ENCODE results near the gene ARMC8. TPM values are rescaled to one million over a fixed set of nuclear protein-coding genes. Genes with fewer than 3 reads are reported as not detected.

ARMC8 gene
- total and polyA plus RNA-seq, 12 donors = 17.3 to 103 (median 42.5) TPM

DNA sequence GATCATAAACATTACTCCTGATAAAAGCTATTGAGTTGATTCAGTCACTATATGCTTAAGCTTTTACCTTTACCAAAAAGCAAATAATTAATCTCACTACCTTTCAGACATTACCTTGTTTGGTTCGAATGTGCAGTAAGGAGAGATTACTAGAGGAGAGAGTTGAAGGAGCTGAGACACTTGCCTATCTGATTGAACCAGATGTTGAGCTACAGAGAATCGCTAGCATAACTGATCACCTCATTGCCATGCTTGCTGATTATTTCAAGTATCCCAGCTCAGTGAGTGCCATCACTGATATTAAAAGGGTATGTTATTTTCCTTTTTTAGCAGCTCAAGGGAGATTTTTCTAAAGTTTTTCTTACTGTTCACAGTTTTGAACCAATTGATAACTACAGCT, 54.6 kb downstream of the ARMC8 start:
- TF ChIP-seq POLR2A (IDR thresholded peaks at IDR 0.05) = no peak
- TF ChIP-seq, protein P1, sequence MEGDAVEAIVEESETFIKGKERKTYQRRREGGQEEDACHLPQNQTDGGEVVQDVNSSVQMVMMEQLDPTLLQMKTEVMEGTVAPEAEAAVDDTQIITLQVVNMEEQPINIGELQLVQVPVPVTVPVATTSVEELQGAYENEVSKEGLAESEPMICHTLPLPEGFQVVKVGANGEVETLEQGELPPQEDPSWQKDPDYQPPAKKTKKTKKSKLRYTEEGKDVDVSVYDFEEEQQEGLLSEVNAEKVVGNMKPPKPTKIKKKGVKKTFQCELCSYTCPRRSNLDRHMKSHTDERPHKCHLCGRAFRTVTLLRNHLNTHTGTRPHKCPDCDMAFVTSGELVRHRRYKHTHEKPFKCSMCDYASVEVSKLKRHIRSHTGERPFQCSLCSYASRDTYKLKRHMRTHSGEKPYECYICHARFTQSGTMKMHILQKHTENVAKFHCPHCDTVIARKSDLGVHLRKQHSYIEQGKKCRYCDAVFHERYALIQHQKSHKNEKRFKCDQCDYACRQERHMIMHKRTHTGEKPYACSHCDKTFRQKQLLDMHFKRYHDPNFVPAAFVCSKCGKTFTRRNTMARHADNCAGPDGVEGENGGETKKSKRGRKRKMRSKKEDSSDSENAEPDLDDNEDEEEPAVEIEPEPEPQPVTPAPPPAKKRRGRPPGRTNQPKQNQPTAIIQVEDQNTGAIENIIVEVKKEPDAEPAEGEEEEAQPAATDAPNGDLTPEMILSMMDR (IDR thresholded peaks at IDR 0.05) = no peak
- H3K9me3 ChIP-seq (replicated peaks in 1 of 3) = no peaks in the 10 kb centered on the region
- DNase-seq = no peak
- no peak overlapping the region for H3K4me3 ChIP-seq
- intact Hi-C loops (cut with DNase I) = no loop called here
- H3K4me1 ChIP-seq (replicated peaks in 1 of 2) = no peaks in the 10 kb centered on the region
- H3K27ac ChIP-seq = no peak overlapping the region
- H3K36me3 ChIP-seq (replicated peaks in 1 of 2) = peaks cover 0 to 37% of the 10 kb centered on the region in 2 donors
- H3K27me3 ChIP-seq = no peaks in the 10 kb centered on the region
- WGBS, 4 donors = 88 to 97% (median 93%) methylated on average over 2 of the region's 2 CpGs

DNA sequence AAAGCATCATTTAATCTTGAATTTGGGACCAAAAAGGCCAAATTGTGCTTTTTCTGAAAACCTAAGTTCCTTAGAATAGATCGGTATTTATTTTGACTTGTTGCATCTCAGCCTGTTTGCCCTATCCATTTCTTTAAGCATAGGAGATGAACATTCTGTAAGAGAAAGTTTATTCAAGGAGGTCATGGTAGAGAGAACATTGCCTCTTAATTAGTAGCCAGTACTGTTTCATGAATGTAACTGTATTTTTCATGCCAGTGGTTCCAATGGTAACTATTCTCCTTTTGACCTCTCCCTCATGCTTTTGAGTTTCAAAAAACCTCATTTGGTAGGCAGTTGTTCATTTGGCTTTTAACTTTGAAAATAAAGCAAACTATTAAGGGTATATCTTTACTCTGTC, 55.4 kb downstream of the ARMC8 start:
- intact Hi-C loops (cut with DNase I) = no loop called here
- WGBS, 4 donors = 95 to 100% (median 98%) methylated on average over 1 of the region's 1 CpG
- no peak for DNase-seq
- Histone ChIP-seq H3K27ac (no peak overlapping the region), H3K9me3 (replicated peaks in 1 of 3) (no peaks in the 10 kb centered on the region), H3K4me1 (replicated peaks in 1 of 2) (no peaks in the 10 kb centered on the region), H3K4me3 (no peak overlapping the region), H3K27me3 (no peaks in the 10 kb centered on the region), H3K36me3 (replicated peaks in 1 of 2) (peaks cover 0 to 33% of the 10 kb centered on the region in 2 donors)
- no peak for TF ChIP-seq POLR2A (IDR thresholded peaks at IDR 0.05)
- TF ChIP-seq, protein P1 (IDR thresholded peaks at IDR 0.05) = no peak

- 92 to 95% (median 94%) methylated on average over 9 of the region's 9 CpGs for WGBS, 4 donors
- H3K36me3 ChIP-seq (replicated peaks in 1 of 2) = peaks cover 0 to 17% of the 10 kb centered on the region in 2 donors
- DNase-seq = no peak
- intact Hi-C loops (cut with DNase I) = no loop called here
- H3K4me3 ChIP-seq = no peak overlapping the region
- H3K27ac ChIP-seq = no peak overlapping the region
- no peaks in the 10 kb centered on the region for H3K27me3 ChIP-seq
- no peaks in the 10 kb centered on the region for H3K9me3 ChIP-seq (replicated peaks in 1 of 3)
- H3K4me1 ChIP-seq (replicated peaks in 1 of 2) = no peaks in the 10 kb centered on the region
- TF ChIP-seq, protein P1 (IDR thresholded peaks at IDR 0.05) = no peak
Measured at GRCh38 chr3:138245026-138245425, 57.9 kb downstream of the ARMC8 start.

- Histone ChIP-seq H3K9me3 (replicated peaks in 1 of 3) (no peaks in the 10 kb centered on the region), H3K4me3 (no peak overlapping the region), H3K36me3 (replicated peaks in 1 of 2) (peaks cover 0 to 12% of the 10 kb centered on the region in 2 donors), H3K27ac (no peak overlapping the region), H3K27me3 (no peaks in the 10 kb centered on the region), H3K4me1 (replicated peaks in 1 of 2) (no peaks in the 10 kb centered on the region)
- intact Hi-C loops (cut with DNase I) = no loop called here
- DNase-seq = no peak
- TF ChIP-seq, protein P1 (IDR thresholded peaks at IDR 0.05) = no peak
- no peak for TF ChIP-seq POLR2A (IDR thresholded peaks at IDR 0.05)
Measured at GRCh38 chr3:138249636-138250035, 62.5 kb downstream of the ARMC8 start.
